Measurements from ENCODE around the gene TTLL9. TPM values are rescaled to one million over a fixed set of nuclear protein-coding genes. Genes with fewer than 3 reads are reported as not detected.

Gene TTLL9
- total RNA-seq, 1 donor from 2014 or later, result not detected

GRCh38 chr20:31836853-31837608 is 33.4 kb upstream of the TTLL9 start:
- no peak for DNase-seq (ENCODE audit: low read depth in 2 of 2)

GRCh38 chr20:31837896-31838397 is 32.5 kb upstream of the TTLL9 start:
- DNase-seq (ENCODE audit: low read depth in 2 of 2), result peak in 1 of 2 donors; percentile 50

- DNase-seq (ENCODE audit: low read depth in 2 of 2), result peak in 1 of 2 donors; percentile 64
These were observed 31.7 kb upstream of the TTLL9 start for GRCh38 chr20:31838646-31839292.

- DNase-seq (ENCODE audit: low read depth in 2 of 2), result peak in 1 of 2 donors; percentile 43
These were observed 30.5 kb upstream of the TTLL9 start for GRCh38 chr20:31839782-31840487.

- DNase-seq (ENCODE audit: low read depth in 2 of 2), result no peak
These were observed 29.3 kb upstream of the TTLL9 start for GRCh38 chr20:31840906-31841816.

- peak in 1 of 2 donors; percentile 74 for DNase-seq (ENCODE audit: low read depth in 2 of 2)
These were observed 28.5 kb upstream of the TTLL9 start for GRCh38 chr20:31841928-31842327.

- peak in 1 of 2 donors; percentile 75 for DNase-seq (ENCODE audit: low read depth in 2 of 2)
These were observed 27.8 kb upstream of the TTLL9 start for GRCh38 chr20:31842471-31843157.

- DNase-seq (ENCODE audit: low read depth in 2 of 2), result no peak
These were observed 27.1 kb upstream of the TTLL9 start for GRCh38 chr20:31843288-31843687.

GRCh38 chr20:31843881-31844280 is 26.6 kb upstream of the TTLL9 start:
- no peak for DNase-seq (ENCODE audit: low read depth in 2 of 2)

- no peak for DNase-seq (ENCODE audit: low read depth in 2 of 2)
These were observed 25.6 kb upstream of the TTLL9 start for GRCh38 chr20:31844737-31845299.

- peak in 1 of 2 donors; percentile 53 for DNase-seq (ENCODE audit: low read depth in 2 of 2)
These were observed 25.1 kb upstream of the TTLL9 start, which contains the start of gene FOXS1 for GRCh38 chr20:31845300-31845863. Gene FOXS1, minus strand, starts transcription at chr20:31845604. Its CDS starts 62 bp downstream, at chr20:31845542.

- no peak for DNase-seq (ENCODE audit: low read depth in 2 of 2)
These were observed 23.7 kb upstream of the TTLL9 start for GRCh38 chr20:31846793-31847138.

GRCh38 chr20:31848088-31848999 is 22.1 kb upstream of the TTLL9 start:
- DNase-seq (ENCODE audit: low read depth in 2 of 2), result no peak

GRCh38 chr20:31849306-31849930 is 21.0 kb upstream of the TTLL9 start:
- no peak for DNase-seq (ENCODE audit: low read depth in 2 of 2)

GRCh38 chr20:31851240-31851955 is 19.0 kb upstream of the TTLL9 start:
- DNase-seq (ENCODE audit: low read depth in 2 of 2), result no peak

- no peak for DNase-seq (ENCODE audit: low read depth in 2 of 2)
These were observed 17.0 kb upstream of the TTLL9 start for GRCh38 chr20:31853481-31853880.

GRCh38 chr20:31856516-31856915 is 13.9 kb upstream of the TTLL9 start:
- DNase-seq (ENCODE audit: low read depth in 2 of 2), result no peak
